Measurements from ENCODE around the gene TMEM87B.
"Not testable (repeated sequence)": the region's sequence is repeated elsewhere in the genome, so short reads cannot be mapped to it uniquely, and the experiment has no call there.

The TMEM87B gene

DNA sequence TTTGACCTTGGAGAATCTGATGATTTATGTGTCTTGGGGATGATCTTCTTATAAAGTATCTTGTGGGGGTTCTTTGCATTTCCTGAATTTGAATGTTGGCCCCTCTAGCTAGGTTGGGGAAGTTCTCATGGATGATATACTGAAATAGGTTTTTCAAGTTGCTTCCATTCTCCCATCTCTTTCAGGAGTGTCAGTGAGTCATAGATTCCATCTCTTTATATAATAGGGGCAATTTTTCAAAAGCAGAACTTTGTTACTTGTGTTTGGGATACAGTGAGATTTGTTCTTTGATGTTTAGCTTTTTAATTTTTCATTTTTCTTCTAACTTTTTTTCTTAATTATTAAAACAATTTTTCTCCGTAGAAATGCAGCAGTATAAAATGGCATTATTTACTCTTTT is 19.4 kb downstream of the TMEM87B start:
- DNase-seq = no peak

- no peak for DNase-seq
These were observed 20.6 kb downstream of the TMEM87B start for GRCh38 chr2:112075490-112076260.

DNA sequence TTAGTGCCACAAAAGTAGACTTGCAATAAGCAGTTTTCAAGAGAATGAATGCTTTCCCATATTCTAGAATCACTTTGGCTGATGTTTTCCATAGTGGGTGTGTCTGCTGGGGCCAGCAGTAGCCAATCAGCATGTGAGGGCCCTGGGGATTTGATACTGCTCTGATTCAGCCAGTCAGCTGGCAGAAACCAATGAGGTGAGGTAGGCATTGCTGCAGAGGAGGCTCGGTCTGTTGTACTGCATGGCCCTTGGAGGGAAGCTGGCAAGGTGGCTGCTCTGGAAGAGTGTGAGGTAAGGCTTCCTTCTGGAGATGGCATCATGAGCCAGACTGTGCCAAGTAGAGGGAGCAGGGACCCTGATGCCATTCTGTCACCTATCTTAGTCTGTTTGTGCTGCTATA is 22.7 kb downstream of the TMEM87B start:
- no peak for DNase-seq

DNA sequence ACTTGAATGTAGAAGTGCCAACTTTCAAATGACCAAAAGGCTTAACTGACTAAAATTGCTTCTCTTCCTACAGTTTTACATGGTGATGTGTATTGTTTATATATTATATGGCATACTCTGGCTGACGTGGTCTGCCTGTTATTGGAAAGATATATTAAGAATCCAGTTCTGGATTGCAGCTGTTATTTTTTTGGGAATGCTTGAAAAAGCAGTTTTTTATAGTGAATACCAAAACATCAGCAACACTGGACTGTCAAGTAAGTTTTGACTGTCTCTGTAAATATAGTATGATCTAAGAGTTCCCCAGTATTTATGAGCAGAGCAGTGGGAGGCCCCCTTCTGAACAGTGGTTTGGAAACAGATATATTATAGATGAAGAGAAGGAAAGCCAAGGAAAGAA is 26.2 kb downstream of the TMEM87B start:
- DNase-seq = no peak

- DNase-seq = no peak
These were observed 29.8 kb downstream of the TMEM87B start for GRCh38 chr2:112084689-112085374.

- no peak for DNase-seq
These were observed 30.3 kb downstream of the TMEM87B start for GRCh38 chr2:112085375-112085730.

DNA sequence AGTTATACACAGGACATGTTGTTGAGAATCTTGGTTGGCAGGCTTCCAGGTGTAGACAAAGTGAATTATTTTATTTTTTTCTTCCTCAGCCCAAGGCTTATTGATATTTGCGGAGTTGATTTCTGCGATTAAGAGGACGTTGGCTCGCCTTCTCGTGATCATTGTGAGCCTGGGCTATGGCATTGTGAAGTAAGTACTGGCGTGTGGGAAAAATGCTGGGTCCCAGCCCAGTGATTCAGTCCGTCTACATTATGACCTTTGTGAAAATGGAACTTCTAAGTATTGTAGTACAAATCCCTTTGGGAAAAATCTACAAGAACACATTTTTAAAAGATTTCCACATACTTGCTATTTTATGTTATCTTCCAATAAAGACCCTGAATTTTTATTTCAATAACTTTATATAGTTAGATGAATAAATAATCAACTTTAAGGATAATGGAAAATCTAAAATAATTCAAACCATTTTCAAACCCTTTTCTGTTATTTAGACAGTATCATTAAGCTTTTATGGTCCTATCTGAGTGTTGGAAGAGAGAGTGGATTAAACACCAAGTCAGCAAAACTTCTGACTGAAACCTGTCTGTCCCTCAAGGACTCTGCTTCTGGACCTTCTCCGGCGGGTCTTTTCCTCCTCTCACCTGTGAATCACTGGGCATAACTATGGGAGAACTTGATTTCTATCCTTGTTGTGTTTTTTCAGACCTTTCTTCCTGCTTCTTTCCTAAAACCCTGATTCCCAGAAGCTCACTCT is 31.0 kb downstream of the TMEM87B start:
- no peak for DNase-seq

GRCh38 chr2:112087346-112088020 is 32.4 kb downstream of the TMEM87B start:
- DNase-seq = no peak

- no peak for DNase-seq
These were observed 34.3 kb downstream of the TMEM87B start for GRCh38 chr2:112089375-112089774.

GRCh38 chr2:112092286-112093041 is 37.4 kb downstream of the TMEM87B start:
- no peak for DNase-seq

GRCh38 chr2:112093216-112093615 is 38.1 kb downstream of the TMEM87B start:
- DNase-seq = no peak

- no peak for DNase-seq
These were observed 40.6 kb downstream of the TMEM87B start for GRCh38 chr2:112095681-112096080.

DNA sequence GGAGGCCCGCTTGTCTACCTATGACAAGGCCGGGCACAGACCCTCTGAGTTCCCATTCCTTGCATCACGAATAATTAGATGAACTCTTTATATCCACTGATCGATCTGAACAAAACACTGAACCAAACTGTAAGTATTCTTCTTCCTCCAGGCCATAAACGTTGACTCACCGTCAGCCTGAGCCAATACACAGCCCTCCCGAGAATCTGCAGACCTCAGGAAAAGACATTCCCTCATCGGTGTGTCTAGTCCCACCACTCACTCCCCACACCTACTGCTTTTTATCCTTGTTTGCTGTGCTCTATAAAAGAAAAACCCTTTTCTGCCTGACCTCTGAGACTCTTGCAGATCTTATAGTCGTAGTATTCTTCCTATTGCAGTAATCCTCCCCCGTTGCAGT is 41.0 kb downstream of the TMEM87B start:
- DNase-seq = no peak

DNA sequence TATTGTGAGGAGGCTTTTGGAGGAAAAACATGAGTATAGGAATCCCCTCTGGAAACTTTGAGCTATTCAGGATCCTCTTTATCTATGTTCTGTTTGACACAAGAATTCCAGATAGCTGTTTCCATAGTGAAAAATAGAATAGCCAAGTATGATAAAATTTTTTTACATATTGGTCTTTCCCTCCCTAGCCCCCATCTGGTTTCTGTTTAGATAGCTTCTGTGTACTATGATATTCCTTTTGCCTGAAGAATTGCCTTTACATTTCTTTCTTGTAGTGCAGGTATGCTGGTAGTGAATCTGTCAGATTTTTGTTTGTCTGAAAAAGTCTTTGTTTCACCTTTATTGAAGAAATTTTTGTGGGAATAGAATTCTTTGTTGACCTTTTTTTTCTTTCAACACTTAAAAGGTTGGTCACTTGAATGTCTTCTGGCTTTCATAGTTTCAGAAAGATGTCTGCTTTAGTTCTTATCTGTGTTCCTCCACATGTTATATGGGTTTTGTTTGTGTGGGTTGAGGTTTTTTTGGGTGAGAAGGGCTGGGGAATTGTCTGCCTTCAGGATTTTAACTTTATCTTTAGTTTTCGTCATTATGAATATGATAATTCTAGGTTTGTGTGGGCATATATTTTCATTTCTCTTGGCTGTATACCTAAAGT is 53.2 kb downstream of the TMEM87B start:
- DNase-seq = no peak

DNA sequence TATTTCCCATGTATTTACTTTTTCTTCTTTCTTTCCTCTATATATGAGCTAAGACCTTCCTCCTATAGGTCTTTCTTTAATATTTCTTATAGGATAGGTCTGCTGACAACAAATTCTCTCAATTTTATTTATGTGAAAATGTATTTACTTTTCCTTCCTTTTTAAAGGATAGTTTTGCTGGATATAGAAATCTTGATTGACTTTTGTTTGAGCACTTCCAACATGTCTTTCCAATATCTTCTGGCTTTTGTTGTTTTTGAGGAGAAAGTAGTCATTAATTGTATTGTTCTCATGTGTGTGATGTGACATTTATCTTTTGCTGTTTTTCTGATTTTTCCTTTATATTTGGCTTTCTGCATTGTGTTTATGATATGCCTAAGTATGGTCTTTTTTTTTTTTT is 54.2 kb downstream of the TMEM87B start:
- DNase-seq = no peak

DNA sequence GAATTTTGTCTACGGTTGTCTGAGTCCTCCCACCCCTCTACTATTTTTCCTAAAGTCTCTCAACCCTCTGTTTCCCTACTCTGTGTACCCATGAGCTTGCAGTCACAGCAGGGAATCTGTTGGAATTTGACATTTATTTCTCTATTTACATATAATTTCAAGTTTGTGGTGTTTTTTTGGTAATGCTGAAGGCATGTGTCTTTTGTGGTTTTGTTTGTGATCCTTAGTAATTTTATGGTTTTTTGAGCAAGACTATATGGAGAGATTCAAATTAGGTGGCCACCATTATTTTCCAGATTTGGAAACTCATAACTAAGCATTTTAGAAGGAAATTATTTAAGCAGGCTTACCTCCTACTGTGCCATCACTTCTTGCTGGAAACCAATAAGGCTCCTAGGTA is 55.9 kb downstream of the TMEM87B start:
- DNase-seq = no peak

- not testable (repeated sequence) for DNase-seq
These were observed 58.3 kb downstream of the TMEM87B start for GRCh38 chr2:112113354-112113753.

GRCh38 chr2:112118148-112118547 is 63.1 kb downstream of the TMEM87B start:
- DNase-seq = no peak

DNA sequence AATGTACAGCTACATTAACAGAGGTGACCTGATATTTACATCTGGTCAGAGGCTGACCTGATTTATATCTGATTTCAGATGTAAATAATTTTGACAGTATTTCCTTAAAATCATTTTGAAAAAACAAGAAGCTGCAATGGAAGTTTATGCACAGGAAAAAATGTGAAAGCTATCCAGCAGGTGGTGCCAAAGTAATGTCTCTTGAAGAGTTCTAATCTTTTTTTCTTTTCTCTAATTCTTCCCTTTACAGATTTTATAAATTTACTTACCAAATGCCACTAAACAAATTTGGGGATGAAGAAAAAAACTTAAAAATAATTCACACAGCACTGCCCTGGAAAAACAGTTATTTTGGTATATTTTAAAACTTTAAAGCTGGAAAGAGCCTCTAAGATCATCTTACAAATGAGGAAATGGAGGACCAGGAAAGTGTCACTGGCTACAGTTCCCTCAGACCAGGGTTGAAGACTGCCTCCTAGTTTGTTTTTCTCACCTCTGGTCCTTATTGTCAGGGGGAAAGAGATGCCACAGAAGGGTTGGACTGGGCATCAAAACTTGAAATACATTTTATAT is 66.7 kb downstream of the TMEM87B start:
- peak; percentile 33 for DNase-seq

GRCh38 chr2:112129060-112129459 is 74.0 kb downstream of the TMEM87B start:
- DNase-seq = no peak

DNA sequence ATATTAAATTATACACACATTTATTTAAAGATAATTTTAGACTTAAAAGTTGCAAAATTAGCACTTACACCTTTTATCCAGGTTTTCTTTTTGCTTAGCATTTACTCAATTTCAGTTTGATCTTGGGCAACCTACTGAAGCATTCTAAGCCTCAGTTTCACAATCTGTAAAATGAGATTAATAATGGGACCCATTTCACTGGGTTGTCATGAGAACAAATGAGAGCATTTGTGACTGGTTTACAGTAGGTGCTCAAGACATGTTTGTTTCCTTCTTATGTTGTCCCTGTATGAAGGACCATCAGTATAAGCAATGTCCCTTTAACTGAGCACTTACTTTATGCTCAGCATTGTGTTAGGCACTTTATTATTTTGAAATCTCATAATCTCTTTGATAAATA is 78.3 kb downstream of the TMEM87B start:
- DNase-seq = no peak

- DNase-seq = no peak
These were observed 79.1 kb downstream of the TMEM87B start for GRCh38 chr2:112134120-112134519.

All from NCI-H1105 (cell line).